IMR-90 (cell line): Measurements from ENCODE around the gene EEF2K. TPM values are rescaled to one million over a fixed set of nuclear protein-coding genes. Genes with fewer than 3 reads are reported as not detected.

Experiments
- ATAC-seq: fragments of 200-7000 bp; cut with Tn5 transposase; 2 replicates; pipeline ENCODE4 v1.9.1; 2020; ENCODE audit warnings: low read depth, mild to moderate bottlenecking, moderate library complexity
- BruUV-seq: library from RNA; stranded (reverse); fragments of 400-500 nt; replicated peaks from 2 replicates; lab custom pipeline; 2021; lab: Mats Ljungman, UMichigan
- CTCF ChIA-PET: fragments of 300-600 bp; formaldehyde crosslinking; extraction: SDS; loops from one replicate; lab custom pipeline; 2021; ENCODE audit warnings: antibody characterized with exemption; lab: Yijun Ruan, JAX
- POLR2A ChIA-PET: fragments of 300-600 bp; sonication (Branson Sonifier 250); formaldehyde crosslinking; loops from one replicate; lab custom pipeline; 2022; ENCODE audit warnings: antibody characterized with exemption; ENCODE audit not compliant: unreplicated experiment; lab: Charles Lee
- DNase-seq: peaks from one replicate; pipeline ENCODE4 v3.0.0; 2013
- H2AFZ ChIP-seq: replicated peaks from 2 replicates; pipeline ENCODE3; 2013; ENCODE audit warnings: low read length, mild to moderate bottlenecking; ENCODE audit not compliant: poor library complexity
- H2AK5ac ChIP-seq: 2 replicates; pipeline ENCODE4 v1.6.1; 2013; ENCODE audit warnings: low read depth, low read length, inconsistent platforms
- H2AK9ac ChIP-seq: replicated peaks from 2 replicates; pipeline ENCODE3; 2013; ENCODE audit warnings: mild to moderate bottlenecking, low read depth, low read length, moderate library complexity; ENCODE audit not compliant: poor library complexity
- H2BK120ac ChIP-seq: 2 replicates; pipeline ENCODE4 v1.6.1; 2013; ENCODE audit warnings: low read depth, low read length, inconsistent platforms
- H2BK15ac ChIP-seq: 3 replicates; pipeline ENCODE4 v1.6.1; 2013; ENCODE audit warnings: low read depth, low read length, inconsistent platforms
- H2BK20ac ChIP-seq: 2 replicates; pipeline ENCODE4 v1.6.1; 2013; ENCODE audit warnings: low read depth, mild to moderate bottlenecking, inconsistent platforms, low read length, moderate library complexity
- H2BK5ac ChIP-seq: 2 replicates; pipeline ENCODE4 v1.6.1; 2013; ENCODE audit warnings: mild to moderate bottlenecking, low read depth, low read length, inconsistent platforms; ENCODE audit not compliant: poor library complexity, severe bottlenecking
- H3K14ac ChIP-seq: replicated peaks from 2 replicates; pipeline ENCODE4 v1.6.1; 2013; ENCODE audit warnings: low read depth, low read length, inconsistent platforms
- H3K18ac ChIP-seq: 2 replicates; pipeline ENCODE4 v1.6.1; 2013; ENCODE audit warnings: low read depth, low read length, control low read depth
- H3K23ac ChIP-seq: 2 replicates; pipeline ENCODE4 v1.6.1; 2013; ENCODE audit warnings: low read depth, low read length, inconsistent platforms
- H3K27ac ChIP-seq: 2 replicates; pipeline ENCODE4 v1.5.1; 2013; ENCODE audit warnings: mild to moderate bottlenecking, control low read depth, low read length; ENCODE audit not compliant: insufficient read depth
- H3K27me3 ChIP-seq: 2 replicates; pipeline ENCODE4 v1.6.1; 2013; ENCODE audit warnings: low read length; ENCODE audit not compliant: control insufficient read depth, insufficient read depth
- H3K36me3 ChIP-seq: 2 replicates; pipeline ENCODE4 v1.6.1; 2013; ENCODE audit warnings: low read length, mixed read lengths; ENCODE audit not compliant: control insufficient read depth, insufficient read depth
- H3K4ac ChIP-seq: 2 replicates; pipeline ENCODE4 v1.6.1; 2013; ENCODE audit warnings: low read depth, low read length, inconsistent platforms
- H3K4me1 ChIP-seq: 2 replicates; pipeline ENCODE4 v1.6.1; 2013; ENCODE audit warnings: low read length, mixed read lengths; ENCODE audit not compliant: control insufficient read depth, insufficient read depth
- H3K4me2 ChIP-seq: 2 replicates; pipeline ENCODE4 v1.6.1; 2013; ENCODE audit warnings: low read depth, mild to moderate bottlenecking, control low read depth, low read length, moderate library complexity
- H3K4me3 ChIP-seq: 2 replicates; pipeline ENCODE4 v1.5.1; 2013; ENCODE audit warnings: low read depth, mild to moderate bottlenecking, control low read depth, low read length, moderate library complexity; ENCODE audit not compliant: insufficient read depth
- H3K56ac ChIP-seq: 2 replicates; pipeline ENCODE4 v1.6.1; 2013; ENCODE audit warnings: low read length, inconsistent platforms; ENCODE audit not compliant: insufficient read depth; ENCODE audit errors: extremely low read depth
- H3K79me1 ChIP-seq, 2 experiments: 2 replicates each; pipeline ENCODE4 v1.6.1; 2013; ENCODE audit warnings: low read length in 2 of 2, inconsistent platforms in 1 of 2, low read depth in 1 of 2
- H3K9ac ChIP-seq: 2 replicates; pipeline ENCODE4 v1.6.1; 2013; ENCODE audit warnings: low read depth, low read length, control low read depth
- H3K9me1 ChIP-seq: 2 replicates; pipeline ENCODE4 v1.6.1; 2013; ENCODE audit warnings: low read length, inconsistent platforms; ENCODE audit not compliant: insufficient read depth
- H3K9me3 ChIP-seq: 2 replicates; pipeline ENCODE4 v1.6.1; 2013; ENCODE audit warnings: low read length; ENCODE audit not compliant: control insufficient read depth, insufficient read depth
- H4K20me1 ChIP-seq: 2 replicates; pipeline ENCODE4 v1.6.1; 2013; ENCODE audit warnings: low read length, inconsistent platforms; ENCODE audit not compliant: insufficient read depth
- H4K5ac ChIP-seq: 2 replicates; pipeline ENCODE4 v1.6.1; 2013; ENCODE audit warnings: mild to moderate bottlenecking, low read depth, low read length, control low read depth
- H4K8ac ChIP-seq, 2 experiments: 2 replicates each; pipeline ENCODE4 v1.6.1; 2013; ENCODE audit warnings: low read depth in 2 of 2, low read length in 2 of 2, control low read depth in 1 of 2, inconsistent platforms in 1 of 2
- H4K91ac ChIP-seq: 2 replicates; pipeline ENCODE4 v1.6.1; 2013; ENCODE audit warnings: low read depth, low read length, inconsistent platforms; ENCODE audit not compliant: insufficient read depth
- CEBPB ChIP-seq: IDR thresholded peaks from 2 replicates; pipeline ENCODE4 v1.6.1; 2012; ENCODE audit warnings: low read depth, low read length, improper control_type of control experiment
- CHD1 ChIP-seq: IDR thresholded peaks from 2 replicates; pipeline ENCODE4 v1.6.1; 2012; ENCODE audit warnings: low read depth, low read length, improper control_type of control experiment
- MAZ ChIP-seq: IDR thresholded peaks from 2 replicates; pipeline ENCODE4 v1.6.1; 2012; ENCODE audit warnings: low read depth, mild to moderate bottlenecking, low read length, improper control_type of control experiment, moderate library complexity, borderline replicate concordance
- RAD21 ChIP-seq: IDR thresholded peaks from 2 replicates; pipeline ENCODE4 v1.6.1; 2012; ENCODE audit warnings: low read length, improper control_type of control experiment
- RCOR1 ChIP-seq: IDR thresholded peaks from 2 replicates; pipeline ENCODE4 v1.6.1; 2012; ENCODE audit warnings: mild to moderate bottlenecking, low read length, improper control_type of control experiment; ENCODE audit not compliant: insufficient replicate concordance
- SMC3 ChIP-seq: fragments of 150-350 bp; IDR thresholded peaks from 2 replicates; pipeline ENCODE4 v1.6.1; 2016; ENCODE audit warnings: low read depth, mild to moderate bottlenecking, antibody characterized with exemption, low read length, moderate library complexity
- dilution Hi-C: fragments of 300-500 bp; cut with HindIII; formaldehyde crosslinking; loops from one replicate; pipeline ENCODE4 v1.14.3; 2018; ENCODE audit warnings: low sequenced_read_pairs; ENCODE audit not compliant: unreplicated experiment
- in situ Hi-C: fragments of 300-500 bp; cut with MboI; formaldehyde crosslinking; loops from 3 replicates; pipeline ENCODE4 v1.14.3; 2019; ENCODE audit warnings: low sequenced_read_pairs, inconsistent platforms, mixed read lengths
- intact Hi-C: fragments of 100-400 bp; cut with micrococcal nuclease; formaldehyde crosslinking; loops from 2 replicates; pipeline ENCODE4 v1.10.0; 2022
- polyA plus RNA-seq, 3 experiments: library from polyadenylated mRNA; depleted of rRNA; stranded (reverse); fragments of >200 nt; gene quantifications; 2 replicates each; pipeline ENCODE4 v1.2.3, GENCODE V29; 2012; ENCODE audit warnings: low replicate concordance in 1 of 3
- total RNA-seq: library from RNA; depleted of rRNA; stranded (reverse); fragments of >200 nt; gene quantifications from 2 replicates; pipeline ENCODE4 v1.2.3, GENCODE V29; 2012
- TF ChIP-seq, protein P1 (sequence below): fragments of 150-350 bp; IDR thresholded peaks from 2 replicates; pipeline ENCODE4 v1.6.1; 2016; ENCODE audit warnings: low read depth, mild to moderate bottlenecking, low read length, moderate library complexity, borderline replicate concordance

Gene EEF2K
- total and polyA plus RNA-seq, 2 of the 4 experiments (the other 2 are of a cell fraction), result 9.7 to 16.5 TPM

DNA sequence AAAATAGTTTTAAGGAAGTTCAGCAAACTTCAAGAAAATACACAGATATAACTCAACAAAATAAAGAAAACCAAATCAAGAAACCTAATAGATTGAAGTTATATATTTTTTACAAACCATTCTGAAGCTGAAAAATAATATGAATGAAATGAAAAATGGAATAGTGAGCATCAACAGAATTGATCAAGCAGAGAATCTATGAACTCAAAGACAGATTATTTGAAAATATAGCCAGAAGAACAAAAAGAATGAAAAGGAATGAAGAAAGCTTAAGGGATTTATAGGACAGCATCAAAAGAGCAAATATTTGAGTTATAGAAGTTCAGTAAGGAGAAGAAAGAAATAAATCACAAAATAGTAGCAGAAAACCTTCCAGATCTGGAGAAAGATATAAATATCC, 130.5 kb downstream of the EEF2K start:
- POLR2A ChIA-PET, result no interaction called here
- no peak for DNase-seq
- Histone ChIP-seq H3K4me3 (no peak overlapping the region), H3K4me1 (peaks cover 5% of the 10 kb centered on the region; the same call in 1 of the 2 replicates), H4K8ac (no peak overlapping the region), H3K14ac (no peak overlapping the region), H2BK5ac (no peak overlapping the region), H3K56ac (no peak overlapping the region), H3K9me1 (peaks cover 9% of the 10 kb centered on the region), H2AK9ac (no peak overlapping the region), H2BK120ac (no peak overlapping the region), H3K9me3 (peaks cover 3% of the 10 kb centered on the region; the same call in 1 of the 2 replicates), H4K5ac (no peak overlapping the region), H2AK5ac (no peak overlapping the region), H2AFZ (no peak overlapping the region), H3K4me2 (no peak overlapping the region), H2BK15ac (no peak overlapping the region), H2BK20ac (no peak overlapping the region), H3K27me3 (no peaks in the 10 kb centered on the region), H3K18ac (no peak overlapping the region), H3K36me3 (peaks cover 43% of the 10 kb centered on the region), H3K23ac (no peak overlapping the region), H3K27ac (no peak overlapping the region), H4K91ac (no peak overlapping the region), H3K79me1 (peaks cover 18 to 39% of the 10 kb centered on the region in 2 experiments), H3K9ac (no peak overlapping the region), H3K4ac (no peak overlapping the region), H4K20me1 (peaks cover 18% of the 10 kb centered on the region)
- intact Hi-C loops, result no loop called here
- BruUV-seq, result no TSS peak
- ATAC-seq, result no peak
- dilution Hi-C loops, result no loop called here
- in situ Hi-C loops, result loop anchor here (25.0 kb wide), 1 partner anchor 1174 kb away; the partner anchor contains the start of genes DNAH3 and LDAF1
- no peak for TF ChIP-seq RCOR1
- no peak for TF ChIP-seq MAZ
- TF ChIP-seq, protein P1, sequence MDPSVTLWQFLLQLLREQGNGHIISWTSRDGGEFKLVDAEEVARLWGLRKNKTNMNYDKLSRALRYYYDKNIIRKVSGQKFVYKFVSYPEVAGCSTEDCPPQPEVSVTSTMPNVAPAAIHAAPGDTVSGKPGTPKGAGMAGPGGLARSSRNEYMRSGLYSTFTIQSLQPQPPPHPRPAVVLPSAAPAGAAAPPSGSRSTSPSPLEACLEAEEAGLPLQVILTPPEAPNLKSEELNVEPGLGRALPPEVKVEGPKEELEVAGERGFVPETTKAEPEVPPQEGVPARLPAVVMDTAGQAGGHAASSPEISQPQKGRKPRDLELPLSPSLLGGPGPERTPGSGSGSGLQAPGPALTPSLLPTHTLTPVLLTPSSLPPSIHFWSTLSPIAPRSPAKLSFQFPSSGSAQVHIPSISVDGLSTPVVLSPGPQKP, result no peak
- TF ChIP-seq RAD21, result no peak
- TF ChIP-seq CEBPB, result no peak
- no peak for TF ChIP-seq CHD1
- no peak for TF ChIP-seq SMC3
- CTCF ChIA-PET, result no interaction called here
